ENCODE data around the gene MAML3. TPM values are rescaled to one million over a fixed set of nuclear protein-coding genes. Genes with fewer than 3 reads are reported as not detected.
A peak's percentile ranks its signal among the peaks of the same experiment; 100 is the strongest.

Gene MAML3
- total RNA-seq, 1 experiment from 2014 or later: 12.1 TPM

- no peaks in the 10 kb centered on the region for H3K9me3 ChIP-seq
- Mint-ChIP-seq H3K4me3 (ENCODE audit: unreplicated experiment) (no peak overlapping the region), H3K27me3 (ENCODE audit: insufficient read depth, unreplicated experiment) (no peaks in the 10 kb centered on the region), H3K27ac (ENCODE audit: unreplicated experiment) (no peak overlapping the region), H3K9me3 (ENCODE audit: unreplicated experiment) (peaks cover 10% of the 10 kb centered on the region), H3K4me1 (ENCODE audit: low read depth, unreplicated experiment) (peaks cover 22% of the 10 kb centered on the region), H3K36me3 (ENCODE audit: insufficient read depth, unreplicated experiment) (peaks cover 5% of the 10 kb centered on the region)
- no peaks in the 10 kb centered on the region for H3K36me3 ChIP-seq (ENCODE audit: control insufficient read depth, insufficient read depth, low read length)
- ChIA-PET CTCF (no interaction called here), POLR2A (no interaction called here)
- no peaks in the 10 kb centered on the region for H3K27me3 ChIP-seq (replicated peaks; ENCODE audit: control insufficient read depth, insufficient read depth, low read length)
- no peak for TF ChIP-seq CTCF (IDR thresholded peaks at IDR 0.05; ENCODE audit: insufficient read depth in 1 of 2, low read depth in 1 of 2, low read length in 1 of 2, severe bottlenecking in 1 of 2, unreplicated experiment in 1 of 2)
- peaks cover 26% of the 10 kb centered on the region for H3K4me1 ChIP-seq
- DNase-seq: peak in 1 of 2 experiments; percentile 13
- no peak overlapping the region for H3K4me3 ChIP-seq (ENCODE audit: low read depth, low read length)
- intact Hi-C loops (cut with micrococcal nuclease; ENCODE audit: unreplicated experiment): no loop called here
- no TSS peak for BruUV-seq (replicated peaks)
Observed at GRCh38 chr4:139919521-139919920, 234.5 kb downstream of the MAML3 start.

GRCh38 chr4:139919004-139919403, 235.0 kb downstream of the MAML3 start:
- no TSS peak for BruUV-seq (replicated peaks)
- peaks cover 5% of the 10 kb centered on the region for H3K36me3 Mint-ChIP-seq (ENCODE audit: insufficient read depth, unreplicated experiment)
- TF ChIP-seq CTCF (IDR thresholded peaks at IDR 0.05; ENCODE audit: insufficient read depth in 1 of 2, low read depth in 1 of 2, low read length in 1 of 2, severe bottlenecking in 1 of 2, unreplicated experiment in 1 of 2): no peak
- H3K9me3 ChIP-seq: no peaks in the 10 kb centered on the region
- DNase-seq: no peak
- no peak overlapping the region for H3K27ac Mint-ChIP-seq (ENCODE audit: unreplicated experiment)
- no peak overlapping the region for H3K4me3 ChIP-seq (ENCODE audit: low read depth, low read length)
- intact Hi-C loops (cut with micrococcal nuclease; ENCODE audit: unreplicated experiment): no loop called here
- POLR2A ChIA-PET: no interaction called here
- CTCF ChIA-PET: no interaction called here
- peaks cover 10% of the 10 kb centered on the region for H3K9me3 Mint-ChIP-seq (ENCODE audit: unreplicated experiment)
- no peak overlapping the region for H3K4me3 Mint-ChIP-seq (ENCODE audit: unreplicated experiment)
- no peaks in the 10 kb centered on the region for H3K27me3 ChIP-seq (replicated peaks; ENCODE audit: control insufficient read depth, insufficient read depth, low read length)
- peaks cover 16% of the 10 kb centered on the region for H3K4me1 Mint-ChIP-seq (ENCODE audit: low read depth, unreplicated experiment)
- H3K36me3 ChIP-seq (ENCODE audit: control insufficient read depth, insufficient read depth, low read length): no peaks in the 10 kb centered on the region
- H3K27me3 Mint-ChIP-seq (ENCODE audit: insufficient read depth, unreplicated experiment): no peaks in the 10 kb centered on the region
- peaks cover 21% of the 10 kb centered on the region for H3K4me1 ChIP-seq

GRCh38 chr4:139918591-139918990, 235.4 kb downstream of the MAML3 start:
- Histone ChIP-seq H3K4me1 (peaks cover 17% of the 10 kb centered on the region), H3K9me3 (no peaks in the 10 kb centered on the region), H3K4me3 (ENCODE audit: low read depth, low read length) (no peak overlapping the region), H3K36me3 (ENCODE audit: control insufficient read depth, insufficient read depth, low read length) (no peaks in the 10 kb centered on the region), H3K27me3 (replicated peaks; ENCODE audit: control insufficient read depth, insufficient read depth, low read length) (no peaks in the 10 kb centered on the region)
- CTCF ChIA-PET: no interaction called here
- no peaks in the 10 kb centered on the region for H3K27me3 Mint-ChIP-seq (ENCODE audit: insufficient read depth, unreplicated experiment)
- POLR2A ChIA-PET: no interaction called here
- H3K4me3 Mint-ChIP-seq (ENCODE audit: unreplicated experiment): no peak overlapping the region
- DNase-seq: no peak
- peaks cover 10% of the 10 kb centered on the region for H3K9me3 Mint-ChIP-seq (ENCODE audit: unreplicated experiment)
- H3K27ac Mint-ChIP-seq (ENCODE audit: unreplicated experiment): no peak overlapping the region
- peaks cover 12% of the 10 kb centered on the region for H3K4me1 Mint-ChIP-seq (ENCODE audit: low read depth, unreplicated experiment)
- H3K36me3 Mint-ChIP-seq (ENCODE audit: insufficient read depth, unreplicated experiment): peaks cover 5% of the 10 kb centered on the region
- intact Hi-C loops (cut with micrococcal nuclease; ENCODE audit: unreplicated experiment): no loop called here
- no peak for TF ChIP-seq CTCF (IDR thresholded peaks at IDR 0.05; ENCODE audit: insufficient read depth in 1 of 2, low read depth in 1 of 2, low read length in 1 of 2, severe bottlenecking in 1 of 2, unreplicated experiment in 1 of 2)
- BruUV-seq (replicated peaks): no TSS peak

Data from Caco-2 (cell line).